Dermis microvascular lymphatic vessel endothelial cell (primary cell): ENCODE measurements around the gene ZNF217. TPM values are rescaled to one million over a fixed set of nuclear protein-coding genes. Genes with fewer than 3 reads are reported as not detected.
A peak's percentile ranks its signal among the peaks of the same experiment; 100 is the strongest.
"Not testable (repeated sequence)": the region's sequence is repeated elsewhere in the genome, so short reads cannot be mapped to it uniquely, and the experiment has no call there.

Experiments
- DNase-seq, 2 donors: peaks; one replicate each; pipeline versions ENCODE4 v3.0.0 to v3.0.0-alpha.2; 2010; ENCODE audit warnings: low read depth in 2 of 2
- total RNA-seq: library from RNA; depleted of rRNA; stranded (reverse); fragments of >200 nt; gene quantifications from 2 replicates; pipeline ENCODE4 v1.2.1, GENCODE V29; 2014

The ZNF217 gene
- total RNA-seq, 1 donor from 2014 or later: 9.0 TPM

- DNase-seq: not testable (repeated sequence)
These were observed 9.1 kb downstream of the ZNF217 start for GRCh38 chr20:53584550-53584913.

- not testable (repeated sequence) for DNase-seq
These were observed 9.7 kb downstream of the ZNF217 start for GRCh38 chr20:53583660-53584549.

- DNase-seq: peak in 1 of 2 donors; percentile 72
These were observed 10.9 kb downstream of the ZNF217 start for GRCh38 chr20:53582574-53583351.

GRCh38 chr20:53582251-53582570 lies 11.4 kb downstream of the ZNF217 start:
- no peak for DNase-seq

GRCh38 chr20:53581444-53582250 lies 12.0 kb downstream of the ZNF217 start:
- no peak for DNase-seq

DNA sequence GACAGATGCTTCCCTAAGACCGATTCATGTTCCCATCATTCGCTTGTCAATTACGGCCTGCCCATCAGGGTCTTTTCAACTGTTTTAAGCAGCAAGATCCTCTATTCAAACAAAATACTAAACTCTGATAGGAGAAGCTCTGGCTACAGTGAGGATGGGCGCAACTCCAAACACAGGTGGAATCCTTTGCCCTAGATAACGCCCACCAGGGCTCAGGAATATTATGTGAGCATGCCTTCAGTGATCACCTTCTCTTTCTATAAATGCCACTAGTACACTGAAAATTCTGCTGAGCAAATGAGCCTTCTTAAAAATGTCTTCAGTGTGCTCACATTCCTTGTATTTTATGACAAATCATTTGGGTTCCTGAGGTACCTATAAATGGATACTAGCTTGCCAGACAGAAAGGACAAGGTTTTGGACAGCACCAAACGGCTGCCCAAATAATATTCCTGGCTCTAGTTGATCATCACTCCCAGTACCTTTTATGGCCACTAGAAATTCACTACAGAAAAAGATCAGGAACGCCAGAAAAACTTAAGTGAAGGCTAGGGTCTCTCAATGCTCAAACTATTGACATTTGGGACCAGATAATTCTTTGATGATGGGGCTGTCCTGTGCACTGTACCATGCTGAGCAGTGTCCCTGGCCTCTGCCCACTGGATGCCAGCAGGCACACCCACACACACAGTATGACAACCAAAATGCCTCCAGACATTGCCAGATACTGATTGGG lies 13.1 kb downstream of the ZNF217 start:
- no peak for DNase-seq

- peak; percentile 63 to 77 for DNase-seq
These were observed 13.9 kb downstream of the ZNF217 start for GRCh38 chr20:53579581-53580375.

DNA sequence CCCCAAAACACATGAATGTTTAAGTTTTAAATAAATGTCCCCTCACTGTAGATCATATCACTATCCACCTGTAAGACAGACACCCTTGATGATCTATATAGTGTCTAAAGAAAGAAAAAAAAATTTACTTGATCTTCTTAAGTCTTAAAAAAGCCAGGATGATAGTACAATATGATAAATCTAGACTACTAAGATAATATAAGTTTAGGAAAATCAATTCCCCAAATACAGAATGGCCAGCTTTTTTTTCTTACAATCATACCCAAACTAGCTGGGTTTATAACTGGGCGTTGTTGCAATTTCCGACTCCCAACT lies 14.4 kb downstream of the ZNF217 start:
- no peak for DNase-seq

DNA sequence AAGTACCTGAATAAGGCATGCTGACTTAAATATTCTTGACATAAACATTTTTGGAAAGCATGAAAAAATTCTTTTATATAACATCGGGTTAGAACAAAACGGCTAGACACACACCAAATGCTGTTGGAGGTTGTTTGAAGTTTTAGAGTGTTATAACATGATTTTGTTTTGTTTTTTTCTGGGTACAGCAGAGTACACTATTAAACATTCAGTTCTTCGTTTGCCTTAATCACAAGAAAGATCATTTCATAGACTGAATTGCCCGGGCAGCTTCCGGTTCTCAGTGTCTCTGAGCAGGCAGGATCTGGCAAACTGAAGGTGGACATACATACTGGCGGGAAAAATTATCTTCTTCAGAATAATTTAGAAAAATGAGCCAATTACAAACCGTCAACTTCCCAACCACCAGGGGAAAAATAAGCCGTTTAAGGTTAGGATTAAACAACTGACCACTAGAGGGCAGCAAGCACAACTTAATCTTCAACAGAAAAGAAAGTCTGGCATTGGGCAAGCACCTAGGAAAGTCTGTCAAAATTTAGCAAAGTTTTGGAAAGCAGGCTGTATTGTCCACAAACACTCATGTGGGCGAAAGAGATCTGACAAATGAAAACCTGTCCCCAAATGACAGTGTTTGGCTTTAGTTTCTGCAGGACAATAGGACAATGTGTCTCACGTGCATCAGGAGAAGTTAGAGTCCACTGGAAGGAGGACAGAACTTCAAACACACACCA lies 15.0 kb downstream of the ZNF217 start:
- peak; percentile 88 to 91 for DNase-seq

DNA sequence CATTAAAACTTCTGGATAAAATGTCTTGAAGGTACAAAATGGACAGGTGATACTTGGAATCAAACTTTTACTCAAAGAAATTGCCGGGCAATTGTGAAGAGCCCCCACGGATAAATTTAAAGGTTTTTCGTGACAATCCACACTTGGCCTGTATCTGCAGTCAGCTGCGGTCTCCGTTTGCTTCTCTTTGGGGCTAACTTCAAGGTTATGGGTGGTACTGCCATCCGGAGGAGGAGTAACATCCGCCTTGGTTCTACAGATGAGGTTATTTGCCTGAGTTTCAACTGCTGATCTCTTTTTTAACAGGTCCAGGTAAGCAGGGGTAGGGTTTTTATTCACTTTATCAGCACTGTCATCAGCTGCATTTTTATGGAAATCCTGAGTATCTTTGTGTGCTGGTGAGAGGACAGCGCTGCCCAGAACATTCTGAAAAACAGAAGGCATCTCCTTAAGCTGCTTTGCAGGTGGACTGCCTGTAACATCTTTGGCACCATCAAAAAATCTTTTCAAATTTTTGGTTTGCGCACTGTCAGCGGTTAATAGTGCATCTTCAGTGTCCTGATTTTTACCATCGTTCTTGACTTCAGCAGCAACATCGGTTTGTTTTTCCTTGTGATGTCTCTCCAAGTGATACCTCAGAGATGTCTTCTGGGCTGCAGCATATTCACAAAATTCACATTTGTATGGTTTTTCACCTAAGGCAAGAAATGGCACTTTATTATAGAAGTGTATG lies 16.9 kb downstream of the ZNF217 start:
- DNase-seq: no peak

DNA sequence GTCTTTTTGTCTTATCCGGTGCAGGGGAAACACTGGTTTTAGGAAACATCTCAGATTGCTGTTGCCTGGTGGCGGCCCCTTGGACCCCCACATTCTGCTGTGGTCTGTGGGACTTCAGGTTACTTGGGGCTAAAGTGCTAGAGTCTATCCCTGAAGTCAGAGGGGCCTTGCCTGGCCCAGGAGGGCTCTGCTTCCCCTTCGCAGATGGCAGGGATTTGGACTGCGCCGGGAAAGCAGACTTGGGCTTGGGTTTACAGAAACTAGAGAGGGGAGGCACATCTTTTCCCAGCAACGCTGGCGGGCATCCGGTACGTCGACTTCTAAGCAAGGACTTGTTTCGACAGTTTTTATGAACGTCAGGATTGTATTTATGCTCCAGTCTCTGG lies 17.5 kb downstream of the ZNF217 start:
- no peak for DNase-seq

GRCh38 chr20:53575481-53576194 lies 18.0 kb downstream of the ZNF217 start:
- DNase-seq: no peak

- no peak for DNase-seq
These were observed 18.8 kb downstream of the ZNF217 start for GRCh38 chr20:53574819-53575218.

GRCh38 chr20:53574259-53574789 lies 19.3 kb downstream of the ZNF217 start:
- no peak for DNase-seq

- DNase-seq: no peak
These were observed 21.9 kb downstream of the ZNF217 start for GRCh38 chr20:53571555-53572286.

DNA sequence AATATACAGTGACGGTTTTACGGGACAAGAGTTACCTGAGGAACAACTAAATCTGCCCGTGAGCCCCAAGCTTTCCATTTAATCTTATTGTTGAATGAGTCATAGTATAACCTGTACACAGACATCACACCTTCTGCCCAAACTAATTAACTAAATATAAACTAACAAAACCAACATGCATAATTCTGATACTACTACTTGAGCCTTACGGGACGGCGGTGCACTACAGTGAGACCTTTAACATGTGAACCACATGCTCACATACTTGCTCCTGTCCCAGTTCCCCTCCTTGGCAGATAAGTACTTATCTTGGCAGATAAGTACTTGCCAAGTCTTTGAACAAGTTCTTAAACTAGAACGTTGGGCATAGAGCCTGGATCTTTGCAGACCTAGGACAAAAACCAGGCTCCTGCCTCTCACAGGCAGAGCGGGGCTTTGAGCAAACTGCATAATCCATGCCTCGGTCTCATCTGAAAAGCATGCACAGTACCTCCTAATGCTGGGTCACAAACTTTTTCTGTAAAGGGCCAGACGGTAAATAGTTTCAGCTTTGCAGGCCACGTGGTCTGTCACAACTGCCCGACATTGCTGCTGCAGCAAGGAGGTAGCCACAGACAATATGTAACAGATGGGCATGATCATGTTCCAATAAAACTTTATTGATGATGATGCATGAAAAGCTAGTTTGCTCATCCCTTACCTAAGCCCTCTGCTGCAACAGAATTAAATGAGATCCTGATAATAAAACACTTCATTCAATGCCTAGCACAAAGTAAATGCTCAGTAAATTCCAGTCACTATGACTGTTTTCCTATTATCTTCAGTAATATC lies 23.0 kb downstream of the ZNF217 start:
- no peak for DNase-seq
